ENCODE measurements around the gene ERP27. TPM values are rescaled to one million over a fixed set of nuclear protein-coding genes. Genes with fewer than 3 reads are reported as not detected.

ERP27 gene
- total and polyA plus RNA-seq, 2 donors (not counting 1 experiment from before 2014, with no cell fraction given), result 0.10 to 0.17 TPM

DNA sequence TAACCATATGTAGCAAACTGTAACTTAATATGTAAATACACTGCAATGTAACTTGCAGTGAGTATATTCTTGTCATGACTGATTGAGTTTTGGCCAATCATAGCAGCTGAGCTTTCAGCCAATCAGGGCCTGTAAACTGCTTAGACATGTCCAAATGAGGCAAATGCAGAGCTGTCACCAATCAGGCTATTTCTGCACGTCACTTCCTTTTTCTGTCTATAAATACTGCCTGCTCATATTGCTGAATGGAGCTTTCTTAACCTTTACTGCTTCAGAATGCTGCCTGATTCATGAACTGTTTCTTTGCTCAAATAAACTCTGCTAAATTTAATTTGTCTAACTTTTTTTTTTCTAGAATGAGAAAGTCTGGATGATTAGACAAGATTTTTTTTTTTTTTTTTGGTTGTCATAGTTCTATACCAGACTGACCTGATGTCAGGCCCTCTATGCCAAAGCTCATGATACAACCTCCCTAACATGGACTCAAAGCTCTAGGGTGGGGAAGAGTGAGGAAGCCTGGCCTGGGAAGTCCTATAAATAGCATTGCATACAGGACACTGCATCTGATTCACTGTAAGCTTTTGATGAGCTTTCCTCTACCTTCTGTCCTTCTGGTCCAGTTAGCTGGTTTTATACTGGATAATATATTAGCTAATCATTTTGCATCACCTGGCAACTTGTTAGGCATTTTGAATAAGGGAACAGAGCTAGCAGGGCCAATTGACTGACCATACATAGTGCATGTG is 64.7 kb downstream of the ERP27 start:
- no peak for TF ChIP-seq EZH2 (IDR thresholded peaks at IDR 0.05; ENCODE audit: low read length, missing control alignments)
- TF ChIP-seq, protein P1, sequence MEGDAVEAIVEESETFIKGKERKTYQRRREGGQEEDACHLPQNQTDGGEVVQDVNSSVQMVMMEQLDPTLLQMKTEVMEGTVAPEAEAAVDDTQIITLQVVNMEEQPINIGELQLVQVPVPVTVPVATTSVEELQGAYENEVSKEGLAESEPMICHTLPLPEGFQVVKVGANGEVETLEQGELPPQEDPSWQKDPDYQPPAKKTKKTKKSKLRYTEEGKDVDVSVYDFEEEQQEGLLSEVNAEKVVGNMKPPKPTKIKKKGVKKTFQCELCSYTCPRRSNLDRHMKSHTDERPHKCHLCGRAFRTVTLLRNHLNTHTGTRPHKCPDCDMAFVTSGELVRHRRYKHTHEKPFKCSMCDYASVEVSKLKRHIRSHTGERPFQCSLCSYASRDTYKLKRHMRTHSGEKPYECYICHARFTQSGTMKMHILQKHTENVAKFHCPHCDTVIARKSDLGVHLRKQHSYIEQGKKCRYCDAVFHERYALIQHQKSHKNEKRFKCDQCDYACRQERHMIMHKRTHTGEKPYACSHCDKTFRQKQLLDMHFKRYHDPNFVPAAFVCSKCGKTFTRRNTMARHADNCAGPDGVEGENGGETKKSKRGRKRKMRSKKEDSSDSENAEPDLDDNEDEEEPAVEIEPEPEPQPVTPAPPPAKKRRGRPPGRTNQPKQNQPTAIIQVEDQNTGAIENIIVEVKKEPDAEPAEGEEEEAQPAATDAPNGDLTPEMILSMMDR (conservative IDR thresholded peaks at IDR 0.05 in 1 of 2, IDR thresholded peaks at IDR 0.05 in 1 of 2; ENCODE audit: low read depth in 1 of 2, low read length in 2 of 2), result no peak
- Histone ChIP-seq H3K36me3 (ENCODE audit: control insufficient read depth, insufficient read depth, low read length) (no peaks in the 10 kb centered on the region), H3K4me3 (replicated peaks in 1 of 4; ENCODE audit: control extremely low read depth in 1 of 4, insufficient read depth in 1 of 4, low read depth in 3 of 4, low read length in 4 of 4) (no peak overlapping the region), H3K27ac (ENCODE audit: insufficient read depth, low read length) (no peak overlapping the region), H3K4me1 (ENCODE audit: control insufficient read depth, extremely low read depth, insufficient read depth, low read length) (no peaks in the 10 kb centered on the region), H3K79me2 (ENCODE audit: control insufficient read depth, insufficient read depth, low read length) (no peaks in the 10 kb centered on the region), H3K27me3 (ENCODE audit: control insufficient read depth, insufficient read depth, low read length) (no peaks in the 10 kb centered on the region), H2AFZ (ENCODE audit: low read length) (no peak overlapping the region), H3K9me3 (ENCODE audit: control insufficient read depth, insufficient read depth, low read depth, low read length) (no peaks in the 10 kb centered on the region), H3K4me2 (ENCODE audit: extremely low read depth, insufficient read depth, low read length) (no peak overlapping the region), H4K20me1 (ENCODE audit: control insufficient read depth, extremely low read depth, insufficient read depth, low read length) (no peaks in the 10 kb centered on the region), H3K9ac (ENCODE audit: insufficient read depth, low read length) (no peak overlapping the region)
- peak in 1 of 2 donors; percentile 21 for DNase-seq (ENCODE audit: low read depth in 2 of 2)

DNA sequence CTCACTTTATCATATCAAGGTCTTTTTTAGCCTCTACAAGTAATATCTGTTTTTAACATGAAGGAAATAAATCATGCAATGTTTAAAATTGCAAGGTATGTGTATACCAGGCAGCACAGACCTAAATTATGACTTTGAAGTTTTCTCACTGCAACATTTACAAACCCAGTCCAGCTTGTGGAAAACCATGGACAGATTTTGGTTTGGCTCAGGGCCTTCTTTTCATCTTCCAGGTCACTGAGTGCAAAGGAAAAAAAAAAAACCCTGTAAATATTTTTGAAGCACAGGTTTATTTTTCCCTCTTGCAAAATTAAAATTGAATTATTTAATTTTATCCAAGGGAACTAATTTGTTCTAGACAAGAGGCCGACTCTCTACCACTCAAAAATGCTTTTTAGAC is 66.5 kb downstream of the ERP27 start:
- no peak for TF ChIP-seq EZH2 (IDR thresholded peaks at IDR 0.05; ENCODE audit: low read length, missing control alignments)
- TF ChIP-seq, protein P1 (conservative IDR thresholded peaks at IDR 0.05 in 1 of 2, IDR thresholded peaks at IDR 0.05 in 1 of 2; ENCODE audit: low read depth in 1 of 2, low read length in 2 of 2), result no peak
- no peak overlapping the region for H3K4me2 ChIP-seq (ENCODE audit: extremely low read depth, insufficient read depth, low read length)

DNA sequence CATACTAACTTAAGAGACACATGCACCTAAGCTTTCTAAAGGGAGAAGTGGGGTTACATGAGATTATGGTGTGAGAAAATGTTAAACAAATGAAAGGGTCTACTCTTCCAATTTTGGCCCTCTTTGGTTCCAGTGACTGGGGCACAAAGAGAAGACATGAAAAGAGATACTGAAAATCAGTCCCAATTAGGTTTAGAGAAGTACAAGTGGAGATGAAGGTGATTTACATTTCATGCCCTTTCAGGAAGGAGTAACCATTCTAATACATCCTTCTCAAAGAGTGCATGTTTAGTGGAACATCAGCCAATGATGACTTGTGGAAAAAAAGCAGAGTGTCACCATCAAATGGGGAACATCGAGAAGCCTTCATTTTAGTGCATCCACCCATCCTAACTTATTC is 67.1 kb downstream of the ERP27 start:
- Histone ChIP-seq H3K4me1 (ENCODE audit: control insufficient read depth, extremely low read depth, insufficient read depth, low read length) (no peaks in the 10 kb centered on the region), H2AFZ (ENCODE audit: low read length) (no peak overlapping the region), H4K20me1 (ENCODE audit: control insufficient read depth, extremely low read depth, insufficient read depth, low read length) (no peaks in the 10 kb centered on the region), H3K9ac (ENCODE audit: insufficient read depth, low read length) (no peak overlapping the region), H3K9me3 (ENCODE audit: control insufficient read depth, insufficient read depth, low read depth, low read length) (no peaks in the 10 kb centered on the region), H3K27me3 (ENCODE audit: control insufficient read depth, insufficient read depth, low read length) (no peaks in the 10 kb centered on the region), H3K36me3 (ENCODE audit: control insufficient read depth, insufficient read depth, low read length) (no peaks in the 10 kb centered on the region), H3K27ac (ENCODE audit: insufficient read depth, low read length) (no peak overlapping the region), H3K79me2 (ENCODE audit: control insufficient read depth, insufficient read depth, low read length) (no peaks in the 10 kb centered on the region), H3K4me2 (ENCODE audit: extremely low read depth, insufficient read depth, low read length) (no peak overlapping the region), H3K4me3 (replicated peaks in 1 of 4; ENCODE audit: control extremely low read depth in 1 of 4, insufficient read depth in 1 of 4, low read depth in 3 of 4, low read length in 4 of 4) (no peak overlapping the region)
- TF ChIP-seq EZH2 (IDR thresholded peaks at IDR 0.05; ENCODE audit: low read length, missing control alignments), result no peak
- TF ChIP-seq, protein P1 (conservative IDR thresholded peaks at IDR 0.05 in 1 of 2, IDR thresholded peaks at IDR 0.05 in 1 of 2; ENCODE audit: low read depth in 1 of 2, low read length in 2 of 2), result no peak
- DNase-seq (ENCODE audit: low read depth in 2 of 2), result no peak

More for the DNA sequence above, 66.5 kb downstream of the ERP27 start:
- H3K9ac ChIP-seq (ENCODE audit: insufficient read depth, low read length), result no peak overlapping the region
- no peaks in the 10 kb centered on the region for H4K20me1 ChIP-seq (ENCODE audit: control insufficient read depth, extremely low read depth, insufficient read depth, low read length)
- no peaks in the 10 kb centered on the region for H3K79me2 ChIP-seq (ENCODE audit: control insufficient read depth, insufficient read depth, low read length)
- no peaks in the 10 kb centered on the region for H3K27me3 ChIP-seq (ENCODE audit: control insufficient read depth, insufficient read depth, low read length)
- no peak overlapping the region for H3K27ac ChIP-seq (ENCODE audit: insufficient read depth, low read length)
- no peak for DNase-seq (ENCODE audit: low read depth in 2 of 2)
- H3K9me3 ChIP-seq (ENCODE audit: control insufficient read depth, insufficient read depth, low read depth, low read length), result no peaks in the 10 kb centered on the region
- no peaks in the 10 kb centered on the region for H3K36me3 ChIP-seq (ENCODE audit: control insufficient read depth, insufficient read depth, low read length)
- H2AFZ ChIP-seq (ENCODE audit: low read length), result no peak overlapping the region
- H3K4me1 ChIP-seq (ENCODE audit: control insufficient read depth, extremely low read depth, insufficient read depth, low read length), result no peaks in the 10 kb centered on the region
- H3K4me3 ChIP-seq (replicated peaks in 1 of 4; ENCODE audit: control extremely low read depth in 1 of 4, insufficient read depth in 1 of 4, low read depth in 3 of 4, low read length in 4 of 4), result no peak overlapping the region

All from fibroblast of lung (primary cell).